HL-60/S4 treated with phorbol 12-myristate 13-acetate at 8.2 ng/mL for 4 days and 3 days (cell line): ENCODE measurements around the gene MINAR2.

ENCODE experiments used
- in situ Hi-C: fragments of 300-500 bp; cut with MboI; formaldehyde crosslinking; loops from 2 replicates; pipeline ENCODE4 v1.15.0; 2022; ENCODE audit warnings: low sequenced_read_pairs

MINAR2 gene, protein sequence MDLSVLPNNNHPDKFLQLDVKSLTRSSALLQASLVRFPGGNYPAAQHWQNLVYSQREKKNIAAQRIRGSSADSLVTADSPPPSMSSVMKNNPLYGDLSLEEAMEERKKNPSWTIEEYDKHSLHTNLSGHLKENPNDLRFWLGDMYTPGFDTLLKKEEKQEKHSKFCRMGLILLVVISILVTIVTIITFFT

DNA sequence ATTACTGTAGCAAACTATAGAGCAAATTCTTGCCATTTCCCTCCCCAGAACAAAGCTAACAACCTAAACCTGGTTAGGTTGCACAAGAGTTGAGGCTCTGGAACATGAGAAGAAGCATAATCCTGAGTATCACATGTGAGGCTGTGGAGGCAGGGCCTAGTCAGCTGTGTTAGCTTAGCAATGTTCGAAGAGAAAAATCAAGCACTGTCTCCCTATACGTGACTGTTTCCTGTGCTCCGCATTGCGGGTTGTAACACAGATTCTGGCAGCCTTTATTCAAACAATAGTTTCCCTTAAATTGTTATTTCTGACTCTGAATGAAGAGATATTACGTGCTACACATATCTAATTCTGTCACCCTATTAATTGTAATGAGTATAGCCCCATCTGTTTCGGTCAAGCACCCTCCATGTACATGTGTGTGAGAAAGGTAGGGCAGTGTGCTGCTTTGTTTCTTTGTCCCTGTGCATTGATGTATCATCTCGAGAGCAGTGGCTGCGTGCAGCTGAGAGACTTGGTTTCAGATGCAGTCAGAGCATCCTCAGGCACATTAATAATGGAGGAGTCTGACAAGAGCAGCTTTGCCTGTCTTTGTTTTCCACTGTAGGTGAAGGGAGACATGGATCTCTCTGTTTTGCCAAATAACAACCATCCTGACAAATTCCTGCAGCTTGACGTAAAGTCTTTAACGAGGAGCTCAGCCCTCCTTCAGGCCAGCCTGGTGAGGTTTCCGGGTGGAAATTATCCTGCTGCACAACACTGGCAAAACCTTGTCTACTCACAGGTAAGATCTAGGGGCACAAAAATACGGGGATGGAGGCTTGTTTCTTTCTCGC, at the start of gene MINAR2:
Gene MINAR2 (plus strand): TSS at position 523 of the 836 bp plus-strand sequence. CDS start 97 bp downstream, at position 620.
- in situ Hi-C loops: no loop called here

- in situ Hi-C loops: no loop called here
These were observed 49.2 kb upstream of the MINAR2 start for GRCh38 chr5:129698661-129699060.

GRCh38 chr5:129716235-129716634, 31.7 kb upstream of the MINAR2 start:
- in situ Hi-C loops: no loop called here

- in situ Hi-C loops: no loop called here
These were observed 31.2 kb upstream of the MINAR2 start for GRCh38 chr5:129716651-129717050.

DNA sequence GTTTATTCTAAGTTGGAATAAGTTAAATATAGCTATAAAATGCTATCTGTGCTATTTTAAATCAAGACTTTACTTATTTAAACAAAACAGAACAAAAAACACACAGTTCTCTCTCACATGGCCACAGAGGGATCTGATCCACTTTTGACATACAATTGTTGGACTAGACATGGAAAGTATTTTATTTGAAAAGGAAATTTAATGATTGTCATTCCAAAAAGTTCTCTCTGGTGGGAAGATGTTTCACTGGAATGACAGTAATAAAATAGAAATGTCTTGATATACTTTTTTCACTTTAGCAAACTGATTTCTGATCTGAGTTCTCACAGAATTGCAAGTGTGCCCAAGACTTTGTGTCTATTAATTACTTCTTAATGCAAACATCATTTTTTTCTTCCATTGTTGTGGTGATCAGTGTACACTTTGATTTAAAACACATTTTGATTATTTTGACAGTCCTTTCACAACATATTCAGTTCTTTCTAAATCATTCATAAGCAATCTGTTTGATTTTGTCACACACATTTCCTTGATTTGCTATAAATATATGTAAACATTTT, 30.1 kb upstream of the MINAR2 start:
- in situ Hi-C loops: no loop called here

- in situ Hi-C loops: no loop called here
These were observed 29.3 kb upstream of the MINAR2 start for GRCh38 chr5:129718471-129719090.

GRCh38 chr5:129724222-129724621, 23.7 kb upstream of the MINAR2 start:
- in situ Hi-C loops: no loop called here

DNA sequence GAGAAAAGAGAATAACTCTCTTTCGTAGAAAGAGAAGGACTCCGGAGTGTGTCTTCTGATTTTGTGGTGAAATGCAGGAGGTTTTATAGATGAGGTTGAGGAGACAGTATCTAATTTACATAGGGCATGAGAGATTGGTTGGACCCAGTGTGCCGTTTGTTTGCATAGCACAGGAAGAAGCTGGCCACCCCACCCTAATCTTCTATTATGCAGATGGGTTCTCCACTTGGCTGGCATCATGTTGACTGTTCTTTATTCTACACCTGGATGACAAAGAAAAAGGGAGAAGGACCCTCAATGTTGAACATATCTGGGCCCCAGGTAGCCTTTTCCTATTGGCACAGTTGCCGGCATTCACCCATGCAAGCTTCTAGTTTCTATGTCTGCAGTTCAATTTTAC, 23.2 kb upstream of the MINAR2 start:
- in situ Hi-C loops: no loop called here

GRCh38 chr5:129739773-129740172, 8.1 kb upstream of the MINAR2 start:
- in situ Hi-C loops: no loop called here

DNA sequence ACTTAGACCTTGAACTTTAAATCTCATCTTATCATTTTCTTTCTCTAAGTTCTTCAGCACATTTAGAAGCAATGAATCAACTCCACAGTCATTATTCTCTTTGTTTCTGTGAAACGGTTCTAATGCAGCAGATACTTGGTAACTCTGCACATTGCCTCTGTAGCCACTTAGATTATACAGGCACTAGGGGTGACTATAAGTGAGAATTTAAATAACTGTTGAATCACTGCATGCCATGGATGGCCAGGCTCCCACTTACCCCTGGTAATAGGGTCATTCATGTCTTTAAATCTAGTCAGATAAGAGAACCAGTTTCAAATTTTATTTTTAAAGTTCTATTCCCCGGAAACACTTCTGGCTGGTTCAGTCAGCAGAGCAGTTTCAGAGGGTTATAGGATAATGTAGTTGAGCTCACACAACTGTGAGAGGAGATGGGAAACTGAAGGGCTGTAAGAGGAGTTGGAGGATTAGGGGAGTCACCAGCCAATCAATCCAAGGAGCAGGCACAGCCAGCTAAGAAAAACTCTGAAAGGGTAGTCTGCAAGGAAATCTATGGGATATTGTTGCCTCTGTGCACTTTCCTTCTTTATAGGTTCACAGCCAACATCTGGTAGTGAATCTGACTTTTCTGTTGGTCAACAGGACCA, 4.2 kb upstream of the MINAR2 start:
- in situ Hi-C loops: no loop called here

DNA sequence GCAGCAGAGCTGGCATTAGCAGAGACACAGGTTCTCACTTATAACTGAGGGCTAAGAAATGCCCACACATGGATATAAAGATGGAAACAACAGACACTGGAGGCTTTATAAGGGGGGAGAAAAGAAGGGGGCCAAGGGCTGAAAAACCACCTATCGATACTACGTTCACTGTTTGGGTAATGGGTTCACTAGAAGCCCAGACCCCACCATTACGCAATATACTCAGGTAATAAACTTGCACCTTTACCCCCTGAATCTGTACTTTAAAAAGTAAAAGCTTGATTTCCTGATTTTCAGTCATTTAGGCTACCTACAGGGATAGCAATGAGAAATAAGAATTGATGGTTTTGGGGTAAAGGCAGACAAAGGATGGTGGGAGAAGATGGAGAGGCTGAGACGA, 1.9 kb upstream of the MINAR2 start:
- in situ Hi-C loops: no loop called here

GRCh38 chr5:129746876-129747275, 1.0 kb upstream of the MINAR2 start:
- in situ Hi-C loops: no loop called here

GRCh38 chr5:129748913-129749880, 1.3 kb downstream of the MINAR2 start:
- in situ Hi-C loops: no loop called here

DNA sequence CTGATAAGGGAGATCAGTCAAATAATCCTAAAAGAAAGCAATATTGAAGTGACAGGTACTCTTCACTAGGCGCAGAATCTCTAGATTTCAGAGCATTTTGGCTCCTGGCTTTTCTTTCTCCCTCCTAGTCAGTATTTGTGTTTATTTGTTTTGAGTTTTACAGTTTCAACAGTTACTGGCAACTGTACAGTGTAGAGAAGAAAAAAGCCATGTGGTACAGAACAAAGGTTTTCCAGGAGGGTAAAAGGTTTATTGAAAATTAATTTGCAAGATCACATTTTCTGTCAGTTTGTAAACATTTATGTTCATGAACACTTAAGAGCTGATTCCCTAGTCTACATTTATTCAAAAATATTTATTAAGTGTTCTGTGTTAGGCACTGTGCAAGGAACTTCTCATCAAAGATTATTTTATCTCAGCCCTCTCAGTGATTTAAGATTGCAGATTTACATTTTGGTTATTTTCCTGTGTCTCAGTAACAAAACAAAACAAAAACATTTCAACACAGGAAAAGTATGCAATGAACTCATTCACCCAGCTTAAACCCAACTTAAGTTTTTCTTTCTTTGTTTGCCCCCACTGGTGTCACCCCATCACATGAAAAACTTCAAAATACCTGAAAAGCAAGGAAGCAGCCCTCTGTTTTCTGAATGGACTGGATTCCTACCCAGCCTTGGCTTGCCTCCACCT, 12.9 kb downstream of the MINAR2 start:
- in situ Hi-C loops: no loop called here

DNA sequence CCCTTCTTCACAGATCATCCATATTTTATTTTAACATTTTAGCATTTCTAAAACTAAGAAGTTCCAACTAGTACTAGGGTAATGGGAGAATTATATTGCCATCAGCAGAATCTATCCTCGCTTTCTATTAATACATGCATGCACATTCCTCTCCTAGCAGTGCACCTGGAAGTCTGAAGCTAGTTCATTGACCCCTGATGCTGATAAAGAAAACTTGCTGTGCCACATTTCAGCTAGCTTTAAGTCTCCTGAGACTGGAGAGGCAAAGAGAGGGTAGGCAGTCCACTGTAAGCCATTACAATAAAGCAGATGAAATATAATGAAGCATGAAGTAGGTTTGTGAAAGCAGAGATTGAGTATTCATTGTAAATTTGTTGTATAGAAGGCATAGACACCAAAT, 15.8 kb downstream of the MINAR2 start:
- in situ Hi-C loops: no loop called here

DNA sequence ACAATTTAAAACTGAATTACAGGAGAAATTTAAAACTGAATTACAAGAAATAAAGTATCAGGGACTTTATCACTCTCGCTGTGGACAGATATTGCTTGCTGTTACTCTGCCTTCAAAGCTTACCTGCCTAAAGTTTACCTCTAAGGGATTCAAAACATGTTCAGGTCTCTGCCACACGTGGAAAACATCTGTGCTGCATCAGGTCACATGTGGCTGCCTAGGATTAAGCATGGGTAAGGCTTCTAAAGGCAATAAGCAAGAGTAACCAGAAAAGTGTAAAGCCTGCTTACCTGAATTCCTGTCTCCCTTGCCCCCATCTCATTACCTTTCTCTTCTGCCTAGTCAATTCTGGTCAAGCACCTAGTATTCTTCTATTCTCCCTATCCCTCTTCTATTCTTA, 18.9 kb downstream of the MINAR2 start:
- in situ Hi-C loops: no loop called here

DNA sequence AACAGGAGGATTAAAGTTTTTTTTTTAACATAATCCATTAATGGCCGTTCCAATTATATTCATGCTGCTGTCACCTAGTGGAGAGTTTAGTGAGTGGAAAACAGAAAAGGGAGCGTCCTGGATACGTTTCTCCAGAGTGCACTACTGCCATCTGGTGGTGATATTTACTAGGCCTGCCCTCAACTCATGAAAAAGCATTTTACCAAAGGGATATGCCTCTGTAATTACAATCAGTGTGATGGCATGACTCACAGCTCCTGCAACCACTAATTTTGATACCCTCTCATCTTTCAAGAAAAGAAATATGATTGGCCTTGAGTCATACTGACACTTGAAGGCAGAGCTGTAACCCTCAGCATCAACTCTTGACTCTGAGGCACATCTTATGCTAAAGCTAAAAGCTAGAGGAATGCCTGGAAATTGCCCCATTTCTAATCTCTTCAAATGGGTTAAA, 20.1 kb downstream of the MINAR2 start:
- in situ Hi-C loops: no loop called here

GRCh38 chr5:129768735-129769134, 20.8 kb downstream of the MINAR2 start:
- in situ Hi-C loops: no loop called here

DNA sequence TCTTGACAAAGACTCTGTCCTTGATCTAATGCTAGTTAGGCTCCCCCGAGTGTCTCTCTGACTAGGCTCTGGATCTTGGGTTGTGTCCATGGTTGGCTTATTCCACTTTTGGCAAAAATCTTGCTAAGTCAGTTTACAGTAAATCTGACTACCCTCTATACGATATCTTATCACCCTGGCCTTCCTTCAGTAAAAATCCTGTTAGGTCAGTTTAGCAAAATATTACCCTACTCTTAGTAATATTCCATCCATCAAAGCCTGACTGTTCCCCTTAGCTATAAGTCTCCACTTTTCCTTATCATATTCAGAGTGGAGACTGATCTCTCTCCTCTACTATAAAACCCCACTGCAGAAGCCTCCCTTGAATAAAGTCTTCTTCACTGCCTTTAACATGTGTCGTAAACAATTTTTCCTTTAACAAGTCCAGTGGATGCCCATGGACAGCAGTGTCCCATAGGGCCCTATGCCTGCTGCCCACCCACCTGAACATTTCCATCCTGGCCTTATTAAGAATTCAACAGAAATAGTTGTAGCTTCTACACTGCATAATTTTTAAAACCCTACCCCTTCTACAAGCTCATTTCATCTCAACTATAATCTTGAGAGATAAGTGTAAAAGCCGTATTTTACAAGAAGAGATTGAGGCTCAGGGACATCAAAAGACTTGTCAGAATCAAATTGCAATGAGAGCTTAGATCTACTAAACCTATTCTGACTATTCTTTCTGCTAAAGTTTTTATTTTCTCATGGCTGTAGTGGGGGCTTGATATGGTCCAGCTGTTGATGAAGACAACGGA, 22.3 kb downstream of the MINAR2 start:
- in situ Hi-C loops: no loop called here
